ENCODE results near the gene RRBP1.
A peak's percentile ranks its signal among the peaks of the same experiment; 100 is the strongest.

The RRBP1 gene

GRCh38 chr20:17609811-17610377 lies 72.1 kb downstream of the RRBP1 start:
- DNase-seq (ENCODE audit: low spot score), result no peak

GRCh38 chr20:17608701-17609497 lies 73.1 kb downstream of the RRBP1 start:
- no peak for DNase-seq (ENCODE audit: low spot score)

- no peak for DNase-seq (ENCODE audit: low spot score)
These were observed 76.0 kb downstream of the RRBP1 start for GRCh38 chr20:17606001-17606400.

- DNase-seq (ENCODE audit: low spot score), result peak; percentile 18
These were observed 76.8 kb downstream of the RRBP1 start for GRCh38 chr20:17605131-17605660.

GRCh38 chr20:17602493-17602892 lies 79.5 kb downstream of the RRBP1 start:
- no peak for DNase-seq (ENCODE audit: low spot score)

GRCh38 chr20:17601957-17602356 lies 80.1 kb downstream of the RRBP1 start:
- no peak for DNase-seq (ENCODE audit: low spot score)

GRCh38 chr20:17598013-17598550 lies 84.0 kb downstream of the RRBP1 start:
- DNase-seq (ENCODE audit: low spot score), result no peak

- no peak for DNase-seq (ENCODE audit: low spot score)
These were observed 86.2 kb downstream of the RRBP1 start for GRCh38 chr20:17595856-17596255.

GRCh38 chr20:17594443-17594842 lies 87.6 kb downstream of the RRBP1 start:
- DNase-seq (ENCODE audit: low spot score), result no peak

- no peak for DNase-seq (ENCODE audit: low spot score)
These were observed 88.1 kb downstream of the RRBP1 start for GRCh38 chr20:17593902-17594301.

GRCh38 chr20:17590245-17590644 lies 91.8 kb downstream of the RRBP1 start:
- no peak for DNase-seq (ENCODE audit: low spot score)

- no peak for DNase-seq (ENCODE audit: low spot score)
These were observed 92.7 kb downstream of the RRBP1 start for GRCh38 chr20:17589161-17589834.

GRCh38 chr20:17587824-17588223 lies 94.2 kb downstream of the RRBP1 start:
- no peak for DNase-seq (ENCODE audit: low spot score)

- DNase-seq (ENCODE audit: low spot score), result no peak
These were observed 94.9 kb downstream of the RRBP1 start for GRCh38 chr20:17587148-17587547.

GRCh38 chr20:17586250-17586649 lies 95.8 kb downstream of the RRBP1 start:
- DNase-seq (ENCODE audit: low spot score), result no peak

- no peak for DNase-seq (ENCODE audit: low spot score)
These were observed 97.4 kb downstream of the RRBP1 start for GRCh38 chr20:17584689-17585088.

GRCh38 chr20:17583126-17583525 lies 98.9 kb downstream of the RRBP1 start:
- DNase-seq (ENCODE audit: low spot score), result no peak

GRCh38 chr20:17580895-17581294 lies 101.1 kb downstream of the RRBP1 start:
- no peak for DNase-seq (ENCODE audit: low spot score)

GRCh38 chr20:17579369-17580039 lies 102.5 kb downstream of the RRBP1 start:
- DNase-seq (ENCODE audit: low spot score), result no peak

- no peak for DNase-seq (ENCODE audit: low spot score)
These were observed 105.8 kb downstream of the RRBP1 start for GRCh38 chr20:17576215-17576614.

GRCh38 chr20:17573463-17573862 lies 108.6 kb downstream of the RRBP1 start:
- no peak for DNase-seq (ENCODE audit: low spot score)

- DNase-seq (ENCODE audit: low spot score), result peak; percentile 33
These were observed 109.9 kb downstream of the RRBP1 start for GRCh38 chr20:17572034-17572638.
